OCI-LY3 (cell line): Measurements from ENCODE around the gene MAN1B1.

ENCODE experiments used
- H2AFZ ChIP-seq: fragments of 200-600, 300-600 bp; shearing (Covaris generic); 2 replicates; pipeline ENCODE4 v1.6.0; 2014; ENCODE audit warnings: antibody characterized with exemption, low read depth, low read length
- H3K27ac ChIP-seq: fragments of 200-600, 300-600 bp; sonication (generic); 2 replicates; pipeline ENCODE4 v1.5.1; 2014; ENCODE audit warnings: mild to moderate bottlenecking, low read length, moderate library complexity, mixed read lengths
- H3K27me3 ChIP-seq: fragments of 200-600, 300-600 bp; sonication (generic); 2 replicates; pipeline ENCODE4 v1.6.1; 2014; ENCODE audit warnings: low read depth, low read length, mixed read lengths
- H3K36me3 ChIP-seq: fragments of 200-600, 300-600 bp; sonication (generic); replicated peaks from 2 replicates; pipeline ENCODE3; 2014; ENCODE audit warnings: low read depth, low read length, mixed read lengths
- H3K4me1 ChIP-seq: fragments of 300-600, 200-600 bp; sonication (generic); 2 replicates; pipeline ENCODE4 v1.6.1; 2014; ENCODE audit warnings: low read length, mixed read lengths
- H3K4me2 ChIP-seq: fragments of 200-600, 300-600 bp; sonication (generic); 2 replicates; pipeline ENCODE4 v1.6.1; 2014; ENCODE audit warnings: low read length, mixed read lengths
- H3K4me3 ChIP-seq: fragments of 300-600, 200-600 bp; sonication (generic); 2 replicates; pipeline ENCODE4 v1.5.1; 2014; ENCODE audit warnings: antibody characterized with exemption, mild to moderate bottlenecking, low read length, moderate library complexity
- H3K79me2 ChIP-seq: fragments of 300-600, 200-600 bp; shearing (Covaris generic); 2 replicates; pipeline ENCODE4 v1.6.1; 2014; ENCODE audit warnings: mild to moderate bottlenecking, low read length, mixed read lengths
- H3K9ac ChIP-seq: fragments of 300-600, 200-600 bp; shearing (Covaris generic); 2 replicates; pipeline ENCODE4 v1.6.0; 2014; ENCODE audit warnings: mild to moderate bottlenecking, low read length, moderate library complexity
- H3K9me3 ChIP-seq: fragments of 200-600, 300-600 bp; shearing (Covaris generic); 2 replicates; pipeline ENCODE4 v1.6.1; 2014; ENCODE audit warnings: low read length, mixed read lengths; ENCODE audit not compliant: insufficient read depth
- H4K20me1 ChIP-seq: fragments of 200-600, 300-600 bp; sonication (generic); 2 replicates; pipeline ENCODE4 v1.6.1; 2016; ENCODE audit warnings: low read length, mixed read lengths; ENCODE audit not compliant: insufficient read depth
- EZH2phosphoT487 ChIP-seq: fragments of 200-600 bp; shearing (Covaris generic); IDR thresholded peaks from 2 replicates; pipeline ENCODE4 v1.6.1; 2018; ENCODE audit warnings: antibody characterized with exemption, mixed run types, low read depth
- TF ChIP-seq, protein P1 (sequence below): fragments of 200-600, 300-600 bp; sonication (generic); IDR thresholded peaks from 2 replicates; pipeline ENCODE4 v1.5.1; 2014; ENCODE audit warnings: antibody characterized with exemption, low read length, low read depth

MAN1B1 gene

DNA sequence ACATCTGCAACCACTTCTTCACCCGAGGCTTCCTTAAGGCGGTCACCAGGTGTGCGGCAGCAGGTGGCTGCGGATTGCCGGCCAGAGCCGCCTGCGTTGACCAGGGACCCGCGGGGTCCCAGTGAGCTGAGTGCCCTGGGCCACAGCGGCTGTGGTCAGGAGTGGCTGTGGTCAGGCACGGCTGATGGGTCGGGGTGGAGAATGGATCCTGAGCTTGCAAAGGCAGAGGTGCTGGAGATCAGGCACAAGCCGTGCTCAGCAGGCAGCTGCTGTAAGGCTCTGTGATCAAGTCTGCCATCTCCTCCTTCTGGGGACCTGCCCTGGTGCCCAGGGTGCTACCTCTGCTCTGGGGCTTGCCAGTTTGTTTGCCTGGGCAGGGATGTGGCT, 7.4 kb upstream of the MAN1B1 start:
- no peak for TF ChIP-seq EZH2phosphoT487
- TF ChIP-seq, protein P1, sequence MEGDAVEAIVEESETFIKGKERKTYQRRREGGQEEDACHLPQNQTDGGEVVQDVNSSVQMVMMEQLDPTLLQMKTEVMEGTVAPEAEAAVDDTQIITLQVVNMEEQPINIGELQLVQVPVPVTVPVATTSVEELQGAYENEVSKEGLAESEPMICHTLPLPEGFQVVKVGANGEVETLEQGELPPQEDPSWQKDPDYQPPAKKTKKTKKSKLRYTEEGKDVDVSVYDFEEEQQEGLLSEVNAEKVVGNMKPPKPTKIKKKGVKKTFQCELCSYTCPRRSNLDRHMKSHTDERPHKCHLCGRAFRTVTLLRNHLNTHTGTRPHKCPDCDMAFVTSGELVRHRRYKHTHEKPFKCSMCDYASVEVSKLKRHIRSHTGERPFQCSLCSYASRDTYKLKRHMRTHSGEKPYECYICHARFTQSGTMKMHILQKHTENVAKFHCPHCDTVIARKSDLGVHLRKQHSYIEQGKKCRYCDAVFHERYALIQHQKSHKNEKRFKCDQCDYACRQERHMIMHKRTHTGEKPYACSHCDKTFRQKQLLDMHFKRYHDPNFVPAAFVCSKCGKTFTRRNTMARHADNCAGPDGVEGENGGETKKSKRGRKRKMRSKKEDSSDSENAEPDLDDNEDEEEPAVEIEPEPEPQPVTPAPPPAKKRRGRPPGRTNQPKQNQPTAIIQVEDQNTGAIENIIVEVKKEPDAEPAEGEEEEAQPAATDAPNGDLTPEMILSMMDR: no peak

DNA sequence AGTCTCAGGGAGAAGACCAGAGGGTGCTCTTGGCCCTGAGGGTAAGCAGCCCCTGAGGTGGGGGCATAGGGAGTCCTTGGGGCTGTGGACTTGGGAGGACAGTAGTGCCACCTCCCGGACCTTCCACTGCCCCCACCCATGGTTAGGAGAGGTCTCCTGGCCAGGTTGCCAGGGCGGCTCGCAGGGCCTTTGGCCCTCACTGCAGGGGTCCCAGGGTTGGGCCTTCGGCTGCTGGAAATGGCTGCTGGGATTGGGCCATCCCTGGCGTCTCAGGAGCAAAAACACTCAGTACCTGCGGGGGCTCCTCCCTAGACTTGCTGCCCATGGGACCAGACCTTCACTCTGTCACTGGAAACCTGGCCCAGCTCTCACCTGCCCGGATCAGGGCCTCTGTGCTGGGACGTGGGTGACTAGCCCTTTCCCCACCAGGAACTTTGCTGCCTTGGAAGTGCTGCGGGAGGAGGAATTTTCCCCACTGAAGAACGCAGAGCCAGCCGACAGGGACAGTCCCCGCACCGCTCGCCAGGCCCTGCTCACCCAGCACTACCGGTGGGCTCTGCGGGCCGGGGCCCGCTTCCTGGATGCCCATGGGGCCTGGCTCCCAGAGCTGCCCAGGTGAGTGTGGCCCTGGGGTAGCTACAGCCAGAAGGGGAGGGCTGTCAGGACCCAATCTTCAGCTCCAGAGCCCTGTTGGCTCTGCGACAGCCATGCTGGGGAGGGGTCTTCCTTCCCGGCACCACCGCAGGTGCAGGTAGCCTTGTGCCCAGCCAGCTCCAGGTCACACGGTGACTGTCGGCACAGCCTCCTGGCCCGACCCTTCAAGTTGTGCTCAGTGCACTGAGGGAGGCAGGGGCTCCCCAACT, 6.3 kb upstream of the MAN1B1 start:
- no peaks in the 10 kb centered on the region for H3K27me3 ChIP-seq
- H3K9me3 ChIP-seq: no peaks in the 10 kb centered on the region
- H3K9ac ChIP-seq: no peak overlapping the region
- no peak overlapping the region for H2AFZ ChIP-seq
- no peak overlapping the region for H3K4me3 ChIP-seq
- no peak overlapping the region for H3K4me2 ChIP-seq
- peaks cover 30% of the 10 kb centered on the region for H4K20me1 ChIP-seq
- H3K79me2 ChIP-seq: peaks cover 12% of the 10 kb centered on the region
- no peak overlapping the region for H3K27ac ChIP-seq
- H3K36me3 ChIP-seq: peaks cover 44% of the 10 kb centered on the region
- H3K4me1 ChIP-seq: peaks cover 37% of the 10 kb centered on the region
- TF ChIP-seq, protein P1: no peak
- TF ChIP-seq EZH2phosphoT487: no peak

More for the DNA sequence above, 7.4 kb upstream of the MAN1B1 start:
- no peak overlapping the region for H3K9ac ChIP-seq
- peaks cover 30% of the 10 kb centered on the region for H4K20me1 ChIP-seq
- H3K4me3 ChIP-seq: no peak overlapping the region
- peaks cover 28% of the 10 kb centered on the region for H3K4me1 ChIP-seq
- H3K36me3 ChIP-seq: peaks cover 40% of the 10 kb centered on the region
- no peak overlapping the region for H3K4me2 ChIP-seq
- peaks cover 10% of the 10 kb centered on the region for H3K79me2 ChIP-seq
- no peak overlapping the region for H2AFZ ChIP-seq
- no peak overlapping the region for H3K27ac ChIP-seq
- no peaks in the 10 kb centered on the region for H3K27me3 ChIP-seq
- no peaks in the 10 kb centered on the region for H3K9me3 ChIP-seq

DNA sequence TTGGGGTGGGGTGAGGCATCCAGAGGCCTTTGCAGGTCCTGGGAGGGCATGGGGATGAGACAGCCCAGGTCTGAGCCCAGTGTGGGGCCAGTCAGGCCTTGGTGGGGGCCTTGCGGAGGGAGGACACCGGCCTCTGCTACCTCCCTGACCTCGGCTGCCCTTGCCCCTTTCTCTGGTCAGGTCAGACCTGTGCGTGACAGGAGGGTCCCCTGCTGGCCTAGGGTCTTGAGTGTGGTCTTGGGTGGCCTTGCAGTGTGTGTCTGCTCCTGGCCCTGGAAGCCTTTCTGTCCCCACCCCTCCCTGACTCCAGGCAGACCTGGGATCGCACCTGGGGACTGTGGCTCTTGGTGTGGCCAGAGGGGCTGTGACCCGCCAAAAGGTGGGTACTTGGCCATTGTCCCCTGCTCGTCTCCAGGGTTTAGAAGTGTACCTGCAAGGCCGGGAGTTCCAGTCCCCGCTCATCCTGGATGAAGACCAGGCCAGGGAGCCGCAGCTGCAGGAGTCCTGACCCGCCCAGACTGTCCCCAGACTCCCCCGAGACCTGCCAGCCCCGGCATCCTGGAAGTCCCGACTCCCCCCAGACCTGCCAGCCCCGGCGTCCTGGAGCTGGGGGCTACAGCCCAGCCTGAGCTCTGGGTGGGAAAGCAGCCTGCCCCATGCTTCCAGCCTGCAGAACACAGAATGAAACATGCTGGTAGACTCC, 4.4 kb upstream of the MAN1B1 start:
- no peak for TF ChIP-seq EZH2phosphoT487
- TF ChIP-seq, protein P1: no peak
- no peak overlapping the region for H3K4me2 ChIP-seq
- no peaks in the 10 kb centered on the region for H3K27me3 ChIP-seq

DNA sequence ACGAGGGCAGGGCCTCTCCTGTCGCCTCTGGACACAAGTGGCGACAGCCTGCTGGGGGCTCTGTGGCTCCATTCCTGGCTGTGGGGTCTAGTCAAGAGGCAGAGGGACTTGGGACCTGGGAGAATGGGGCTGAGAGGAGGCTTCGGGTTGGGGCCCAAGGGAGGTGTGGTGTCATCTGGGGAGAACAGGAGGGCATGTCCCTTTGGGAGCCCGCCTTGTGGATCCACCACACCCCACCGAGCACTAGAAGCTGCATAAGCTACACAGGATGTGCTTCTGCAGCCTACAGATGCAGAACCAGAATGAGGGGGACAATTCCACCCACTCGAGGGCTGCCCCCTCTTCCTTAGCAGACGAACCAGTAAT, 3.9 kb upstream of the MAN1B1 start:
- H3K27me3 ChIP-seq: no peaks in the 10 kb centered on the region
- TF ChIP-seq EZH2phosphoT487: no peak
- TF ChIP-seq, protein P1: no peak
- H3K4me3 ChIP-seq: no peak overlapping the region
- peaks cover 42% of the 10 kb centered on the region for H3K4me1 ChIP-seq
- no peak overlapping the region for H3K9ac ChIP-seq
- peak overlapping the region; percentile 82 for H3K27ac ChIP-seq
- H3K36me3 ChIP-seq: peaks cover 44% of the 10 kb centered on the region
- no peak overlapping the region for H2AFZ ChIP-seq
- peak overlapping the region; percentile 57 for H3K4me2 ChIP-seq
- peaks cover 30% of the 10 kb centered on the region for H4K20me1 ChIP-seq
- peaks cover 23% of the 10 kb centered on the region for H3K79me2 ChIP-seq
- no peaks in the 10 kb centered on the region for H3K9me3 ChIP-seq

More for the DNA sequence above, 4.4 kb upstream of the MAN1B1 start:
- H3K9me3 ChIP-seq: no peaks in the 10 kb centered on the region
- H3K27ac ChIP-seq: peak overlapping the region; percentile 82; the same call in 1 of the 2 replicates
- no peak overlapping the region for H2AFZ ChIP-seq
- H3K9ac ChIP-seq: no peak overlapping the region
- peaks cover 37% of the 10 kb centered on the region for H3K4me1 ChIP-seq
- peaks cover 44% of the 10 kb centered on the region for H3K36me3 ChIP-seq
- no peak overlapping the region for H3K4me3 ChIP-seq
- H3K79me2 ChIP-seq: peaks cover 20% of the 10 kb centered on the region
- peaks cover 30% of the 10 kb centered on the region for H4K20me1 ChIP-seq
